H1 (cell line): ENCODE results near the gene FEM1C. TPM values are rescaled to one million over a fixed set of nuclear protein-coding genes. Genes with fewer than 3 reads are reported as not detected.

ENCODE experiments used
- ATF2 ChIP-seq: IDR thresholded peaks from 2 replicates; pipeline ENCODE4 v1.6.1; 2012; ENCODE audit warnings: low read length, inconsistent platforms
- NRF1 ChIP-seq: IDR thresholded peaks from 2 replicates; pipeline ENCODE4 v1.6.1; 2011; ENCODE audit warnings: mild to moderate bottlenecking, low read depth, low read length, improper control_type of control experiment
- RBBP5 ChIP-seq: IDR thresholded peaks from 2 replicates; pipeline ENCODE4 v1.7.1; 2012; ENCODE audit warnings: low read depth, mild to moderate bottlenecking, inconsistent platforms, low read length, moderate library complexity, borderline replicate concordance
- SIX5 ChIP-seq: IDR thresholded peaks from 2 replicates; pipeline ENCODE4 v1.6.1; 2011; ENCODE audit warnings: mild to moderate bottlenecking, low read depth, low read length
- SP1 ChIP-seq: IDR thresholded peaks from 2 replicates; pipeline ENCODE4 v1.6.1; 2011; ENCODE audit warnings: low read depth, low read length
- TBP ChIP-seq: IDR thresholded peaks from 2 replicates; pipeline ENCODE4 v1.6.1; 2011; ENCODE audit warnings: low read depth, low read length, improper control_type of control experiment
- polyA plus RNA-seq, 7 experiments: library from polyadenylated mRNA; depleted of rRNA in 3 of 7; stranded (reverse) in 5 of 7; unstranded in 2 of 7; fragments of >200 nt in 5 of 7; fragments of 200-250 nt in 2 of 7; gene quantifications; 1 replicate in 5 of 7; 2 replicates in 1 of 7; 4 replicates in 1 of 7; pipeline versions ENCODE4 v1.2.1 to v1.2.3, GENCODE V29; 2011 to 2013; ENCODE audit warnings: missing spikeins in 2 of 7, mixed read lengths in 2 of 7
- total RNA-seq: library from RNA; stranded (reverse); fragmentation: NEBNext Ultra II Directional; extraction: Animal tissue kit (Norgen Biotek cat#: 25700); gene quantifications from 2 replicates; pipeline ENCODE4 v1.2.1, GENCODE V29; 2021

Gene FEM1C
- total and polyA plus RNA-seq, 2 of the 8 experiments (the other 6 are each of a cell fraction or from before 2014, with no cell fraction given) = 4.4 to 17.7 TPM

GRCh38 chr5:115510145-115510645 is 34.4 kb downstream of the FEM1C start (continued):
- TF ChIP-seq SIX5 (no peak), TBP (no peak), SP1 (no peak), NRF1 (no peak), RBBP5 (no peak), ATF2 (no peak)
